Amniotic stem cell (primary cell): Measurements from ENCODE around the gene SALL2.

Experiments
- DNase-seq: peaks from one replicate; lab custom pipeline; 2025; lab: John Stamatoyannopoulos, UW

The SALL2 gene

GRCh38 chr14:21527318-21527679, 1.2 kb upstream of the SALL2 start:
- no peak for DNase-seq

GRCh38 chr14:21526672-21527317, 649 bp upstream of the SALL2 start:
- DNase-seq, result no peak

- DNase-seq, result no peak
Observed at GRCh38 chr14:21525571-21525961, 580 bp downstream of the SALL2 start.

GRCh38 chr14:21524575-21525490, 1.3 kb downstream of the SALL2 start:
- DNase-seq, result no peak

GRCh38 chr14:21523203-21523602, 2.9 kb downstream of the SALL2 start:
- no peak for DNase-seq

GRCh38 chr14:21521501-21521900, 4.6 kb downstream of the SALL2 start:
- no peak for DNase-seq

- no peak for DNase-seq
Observed at GRCh38 chr14:21520767-21521166, 5.4 kb downstream of the SALL2 start.

- DNase-seq, result no peak
Observed at GRCh38 chr14:21518725-21519124, 7.4 kb downstream of the SALL2 start.

GRCh38 chr14:21514341-21514740, 11.8 kb downstream of the SALL2 start:
- DNase-seq, result no peak

- DNase-seq, result peak; percentile 98
Observed at GRCh38 chr14:21510735-21511657, 15.2 kb downstream of the SALL2 start, which contains the start of gene METTL3. TSS of gene METTL3 (minus strand) at chr14:21511340. CDS start at chr14:21511223, 117 bp downstream.

GRCh38 chr14:21509432-21510143, 16.6 kb downstream of the SALL2 start:
- no peak for DNase-seq

- no peak for DNase-seq
Observed at GRCh38 chr14:21506557-21506956, 19.6 kb downstream of the SALL2 start.

GRCh38 chr14:21505012-21505553, 21.1 kb downstream of the SALL2 start:
- DNase-seq, result no peak

- DNase-seq, result no peak
Observed at GRCh38 chr14:21503376-21503775, 22.8 kb downstream of the SALL2 start.

GRCh38 chr14:21501568-21501967, 24.6 kb downstream of the SALL2 start:
- no peak for DNase-seq

- DNase-seq, result peak; percentile 32
Observed at GRCh38 chr14:21498540-21499526, 27.3 kb downstream of the SALL2 start.

GRCh38 chr14:21496453-21496852, 29.7 kb downstream of the SALL2 start:
- no peak for DNase-seq

GRCh38 chr14:21494902-21495762, 31.0 kb downstream of the SALL2 start:
- DNase-seq, result no peak

GRCh38 chr14:21486640-21487087, 39.5 kb downstream of the SALL2 start:
- DNase-seq, result peak; percentile 11
